ENCODE results near the gene RUNX2.

- TF ChIP-seq EZH2 (IDR thresholded peaks at IDR 0.05; ENCODE audit: borderline replicate concordance, low read length) (no peak), CTCF (IDR thresholded peaks at IDR 0.05; ENCODE audit: low read length) (no peak)
Measured at GRCh38 chr6:45618259-45618658, 290.1 kb downstream of the RUNX2 start.

Data from OCI-LY1 (cell line).